GM12878 (cell line): ENCODE data around the gene CNKSR3. TPM values are rescaled to one million over a fixed set of nuclear protein-coding genes. Genes with fewer than 3 reads are reported as not detected.

Experiments
- ATAC-seq: fragments of 200-7000 bp; cut with Tn5 transposase; 3 replicates; pipeline ENCODE4 v1.9.1; 2020; ENCODE audit warnings: mild to moderate bottlenecking, moderate library complexity
- BruUV-seq: library from RNA; stranded (reverse); fragments of 400-500 nt; replicated peaks from 2 replicates; lab custom pipeline; 2021; lab: Mats Ljungman, UMichigan
- CTCF ChIA-PET: fragments of 300-600 bp; sonication (Branson Sonifier 250); formaldehyde crosslinking; extraction: SDS; loops from one replicate; lab custom pipeline; 2021; ENCODE audit warnings: inconsistent platforms; lab: Yijun Ruan, JAX
- POLR2A ChIA-PET: fragments of 350-600 bp; formaldehyde crosslinking; extraction: SDS; loops from one replicate; lab custom pipeline; 2021; ENCODE audit warnings: inconsistent platforms; lab: Charles Lee
- RAD21 ChIA-PET: fragments of 300-600 bp; sonication (Branson Sonifier 250); formaldehyde crosslinking; loops from one replicate; lab custom pipeline; 2023; ENCODE audit warnings: antibody characterized with exemption; ENCODE audit not compliant: unreplicated experiment; lab: Charles Lee
- SMC1A ChIA-PET: fragments of 300-600 bp; sonication (Branson Sonifier 250); formaldehyde crosslinking; loops from one replicate; lab custom pipeline; 2023; ENCODE audit not compliant: unreplicated experiment, uncharacterized antibody; lab: Charles Lee
- DNase-seq: peaks from one replicate; pipeline ENCODE4 v3.0.0-alpha.2; 2011; ENCODE audit warnings: low read depth, low spot score
- FAIRE-seq: peaks from 3 replicates; lab custom pipeline; 2011; peaks lifted over from hg19 to GRCh38; lab: Jason Lieb, UNC
- H2AFZ ChIP-seq: 2 replicates; pipeline ENCODE4 v1.6.0; 2011; ENCODE audit warnings: low read depth, low read length, control low read depth; ENCODE audit not compliant: control insufficient read depth
- H3K27ac ChIP-seq: 2 replicates; pipeline ENCODE4 v1.5.1; 2011; ENCODE audit warnings: control low read depth; ENCODE audit not compliant: control insufficient read depth, insufficient read depth
- H3K27me3 ChIP-seq, 2 experiments: replicated peaks in 1 of 2; 2 replicates each; pipeline versions ENCODE4 v1.6.0 to v1.6.1; 2011; ENCODE audit warnings: low read length in 1 of 2; ENCODE audit not compliant: control insufficient read depth in 2 of 2, insufficient read depth in 2 of 2
- H3K36me3 ChIP-seq, 2 experiments: 2 replicates each; pipeline ENCODE4 v1.5.1; 2011; ENCODE audit warnings: low read length in 1 of 2; ENCODE audit not compliant: control insufficient read depth in 2 of 2, insufficient read depth in 2 of 2
- H3K4me1 ChIP-seq: 2 replicates; pipeline ENCODE4 v1.6.1; 2011; ENCODE audit warnings: mild to moderate bottlenecking, low read length, moderate library complexity, mixed read lengths; ENCODE audit not compliant: control insufficient read depth, insufficient read depth
- H3K4me2 ChIP-seq: 2 replicates; pipeline ENCODE4 v1.6.0; 2011; ENCODE audit warnings: control low read depth; ENCODE audit not compliant: control insufficient read depth, insufficient read depth
- H3K4me3 ChIP-seq: fragments of 200-600 bp; sonication (generic); 2 replicates; pipeline ENCODE4 v1.5.1; 2016
- H3K79me2 ChIP-seq: 2 replicates; pipeline ENCODE4 v1.6.0; 2011; ENCODE audit warnings: low read length; ENCODE audit not compliant: control insufficient read depth, insufficient read depth
- H3K9ac ChIP-seq: 2 replicates; pipeline ENCODE4 v1.8.0; 2011; ENCODE audit warnings: low read length, control low read depth, mixed read lengths; ENCODE audit not compliant: control insufficient read depth, insufficient read depth
- H3K9me3 ChIP-seq: replicated peaks from 3 replicates; pipeline ENCODE4 v1.5.1; 2011; ENCODE audit warnings: mild to moderate bottlenecking, low read length; ENCODE audit not compliant: control insufficient read depth, insufficient read depth
- H4K20me1 ChIP-seq: 2 replicates; pipeline ENCODE4 v1.6.0; 2011; ENCODE audit not compliant: control insufficient read depth, insufficient read depth
- ASH2L ChIP-seq: fragments of 300-600, 200-600 bp; sonication (generic); IDR thresholded peaks from 2 replicates; pipeline ENCODE4 v1.6.1; 2017; ENCODE audit warnings: low read depth, mild to moderate bottlenecking, borderline replicate concordance
- CBX3 ChIP-seq: fragments of 200-600 bp; sonication (generic); IDR thresholded peaks from 2 replicates; pipeline ENCODE4 v1.6.1; 2016; ENCODE audit warnings: low read depth, borderline replicate concordance
- EP300 ChIP-seq, 2 experiments: fragments of 150-350 bp in 1 of 2; IDR thresholded peaks; 2 replicates each; pipeline ENCODE4 v1.6.1; 2011 to 2012; ENCODE audit warnings: low read depth in 2 of 2, low read length in 2 of 2, borderline replicate concordance in 1 of 2, improper control_type of control experiment in 1 of 2, inconsistent platforms in 1 of 2; ENCODE audit not compliant: control insufficient read depth in 1 of 2
- ETV6 ChIP-seq, 2 experiments: fragments of 450-650 bp in 1 of 2; IDR thresholded peaks in 1 of 2; conservative IDR thresholded peaks in 1 of 2; 2 replicates each; pipeline ENCODE4 v1.6.1; 2014; ENCODE audit warnings: antibody characterized with exemption in 1 of 2, borderline replicate concordance in 1 of 2, low read depth in 1 of 2, mild to moderate bottlenecking in 1 of 2, moderate library complexity in 1 of 2
- KDM1A ChIP-seq: fragments of 200-600 bp; sonication (generic); IDR thresholded peaks from 2 replicates; pipeline ENCODE4 v1.6.1; 2016; ENCODE audit warnings: borderline replicate concordance
- LARP7 ChIP-seq: fragments of 450-650 bp; IDR thresholded peaks from 2 replicates; pipeline ENCODE4 v1.6.1; 2017; ENCODE audit warnings: mild to moderate bottlenecking
- MAX ChIP-seq: IDR thresholded peaks from 2 replicates; pipeline ENCODE4 v1.6.1; 2012; ENCODE audit warnings: low read depth, low read length, improper control_type of control experiment
- MEF2A ChIP-seq: IDR thresholded peaks from 2 replicates; pipeline ENCODE4 v1.6.1; 2011; ENCODE audit warnings: low read depth, mild to moderate bottlenecking, low read length, moderate library complexity; ENCODE audit not compliant: insufficient read depth
- POLR2A ChIP-seq: IDR thresholded peaks from 2 replicates; pipeline ENCODE4 v1.6.1; 2011; ENCODE audit warnings: low read depth, mild to moderate bottlenecking, low read length
- RAD51 ChIP-seq: fragments of 450-650 bp; IDR thresholded peaks from 2 replicates; pipeline ENCODE4 v1.6.1; 2016; ENCODE audit warnings: moderate library complexity, mild to moderate bottlenecking, inconsistent platforms
- SP1 ChIP-seq: IDR thresholded peaks from one replicate; pipeline ENCODE4 v1.6.1; 2011; ENCODE audit warnings: low read depth, low read length
- SPI1 ChIP-seq: IDR thresholded peaks from 2 replicates; pipeline ENCODE4 v1.6.1; 2011; ENCODE audit warnings: low read depth, mild to moderate bottlenecking, low read length, moderate library complexity, borderline replicate concordance; ENCODE audit not compliant: insufficient read depth
- TAF1 ChIP-seq: IDR thresholded peaks from 2 replicates; pipeline ENCODE4 v1.6.1; 2011; ENCODE audit warnings: mild to moderate bottlenecking, low read depth, low read length, borderline replicate concordance
- TCF12 ChIP-seq: IDR thresholded peaks from 2 replicates; pipeline ENCODE4 v1.6.1; 2011; ENCODE audit warnings: low read depth, mild to moderate bottlenecking, low read length
- WGBS: methylation state at CpG from one replicate; pipeline ENCODE4 v1.1.6; 2016; ENCODE audit warnings: low lambda C conversion rate; ENCODE audit not compliant: insufficient replicate concordance, insufficient coverage; ENCODE audit errors: missing lambda C conversion rate; 5-methylcytosine and 5-hydroxymethylcytosine counted together
- in situ Hi-C: fragments of 300-500 bp; cut with MboI; formaldehyde crosslinking; loops from 9 replicates; pipeline ENCODE4 v1.14.3; 2018; ENCODE audit warnings: mixed read lengths
- intact Hi-C: fragments of 100-400 bp; cut with micrococcal nuclease; formaldehyde crosslinking; loops from one replicate; pipeline ENCODE4 v1.14.2; 2022; ENCODE audit not compliant: unreplicated experiment
- polyA plus RNA-seq, 11 experiments: library from polyadenylated mRNA; depleted of rRNA in 4 of 11; unstranded in 6 of 11; stranded (reverse) in 5 of 11; fragments of >200 nt; fragmentation: Nextera tagmentation in 4 of 11; fragmentation: Illumina TruSeq in 1 of 11; extraction: Ambion mirVana in 4 of 11; extraction: Trizol in 1 of 11; gene quantifications; 1 replicate in 1 of 11; 2 replicates in 10 of 11; pipeline versions ENCODE4 v1.2.1 to v1.2.3, GENCODE V29; 2011 to 2016; ENCODE audit warnings: inconsistent platforms in 2 of 11, missing spikeins in 2 of 11, low read depth in 1 of 11
- total RNA-seq, 4 experiments: library from RNA; depleted of rRNA in 3 of 4; stranded (reverse); fragments of >200 nt in 3 of 4; fragmentation: Illumina TruSeq in 1 of 4; extraction: Trizol in 1 of 4; gene quantifications; 2 replicates each; pipeline versions ENCODE4 v1.2.1 to v1.2.3, GENCODE V29; 2013 to 2021
- TF ChIP-seq, protein P1 (sequence below): fragments of 450-650 bp; IDR thresholded peaks from 2 replicates; pipeline ENCODE4 v1.6.1; 2017; ENCODE audit warnings: mild to moderate bottlenecking, moderate library complexity
- TF ChIP-seq, protein P2 (sequence below), 3 experiments: IDR thresholded peaks in 2 of 3; conservative IDR thresholded peaks in 1 of 3; 2 replicates each; pipeline ENCODE4 v1.5.1; 2011; ENCODE audit warnings: low read depth in 3 of 3, low read length in 3 of 3, mild to moderate bottlenecking in 3 of 3, control low read depth in 2 of 3, moderate library complexity in 2 of 3, inconsistent platforms in 1 of 3, mixed read lengths in 1 of 3; ENCODE audit not compliant: control insufficient read depth in 2 of 3, insufficient read depth in 1 of 3; ENCODE audit errors: extremely low read depth in 1 of 3

The CNKSR3 gene
- total and polyA plus RNA-seq, 10 of the 15 experiments (the other 5 are each of a cell fraction or from before 2014, with no cell fraction given) = under 0.01 to 0.48 (median 0.12) TPM; not detected in 2

- CTCF ChIA-PET = no interaction called here
- Histone ChIP-seq H3K9me3 (no peaks in the 10 kb centered on the region), H3K4me2 (no peak overlapping the region), H3K27ac (no peak overlapping the region), H3K9ac (no peak overlapping the region), H3K79me2 (no peaks in the 10 kb centered on the region), H2AFZ (no peak overlapping the region), H3K4me1 (no peaks in the 10 kb centered on the region), H3K4me3 (no peak overlapping the region), H3K36me3 (no peaks in the 10 kb centered on the region), H4K20me1 (no peaks in the 10 kb centered on the region), H3K27me3 (no peaks in the 10 kb centered on the region)
- intact Hi-C loops (no loop called here), in situ Hi-C loops (no loop called here)
- FAIRE-seq (no peak), ATAC-seq (no peak), DNase-seq (no peak)
- POLR2A ChIA-PET = no interaction called here
- SMC1A ChIA-PET = no interaction called here
- BruUV-seq = no TSS peak
- WGBS = 0% methylated on average over 1 of the region's 1 CpG
- RAD21 ChIA-PET = no interaction called here
- TF ChIP-seq MAX = no peak
- no peak for TF ChIP-seq ETV6 (conservative IDR thresholded peaks at IDR 0.05 in 1 of 2, IDR thresholded peaks at IDR 0.05 in 1 of 2; ENCODE audit: borderline replicate concordance in 1 of 2, low read depth in 1 of 2)
- TF ChIP-seq RAD51 = no peak
- TF ChIP-seq, protein P1, sequence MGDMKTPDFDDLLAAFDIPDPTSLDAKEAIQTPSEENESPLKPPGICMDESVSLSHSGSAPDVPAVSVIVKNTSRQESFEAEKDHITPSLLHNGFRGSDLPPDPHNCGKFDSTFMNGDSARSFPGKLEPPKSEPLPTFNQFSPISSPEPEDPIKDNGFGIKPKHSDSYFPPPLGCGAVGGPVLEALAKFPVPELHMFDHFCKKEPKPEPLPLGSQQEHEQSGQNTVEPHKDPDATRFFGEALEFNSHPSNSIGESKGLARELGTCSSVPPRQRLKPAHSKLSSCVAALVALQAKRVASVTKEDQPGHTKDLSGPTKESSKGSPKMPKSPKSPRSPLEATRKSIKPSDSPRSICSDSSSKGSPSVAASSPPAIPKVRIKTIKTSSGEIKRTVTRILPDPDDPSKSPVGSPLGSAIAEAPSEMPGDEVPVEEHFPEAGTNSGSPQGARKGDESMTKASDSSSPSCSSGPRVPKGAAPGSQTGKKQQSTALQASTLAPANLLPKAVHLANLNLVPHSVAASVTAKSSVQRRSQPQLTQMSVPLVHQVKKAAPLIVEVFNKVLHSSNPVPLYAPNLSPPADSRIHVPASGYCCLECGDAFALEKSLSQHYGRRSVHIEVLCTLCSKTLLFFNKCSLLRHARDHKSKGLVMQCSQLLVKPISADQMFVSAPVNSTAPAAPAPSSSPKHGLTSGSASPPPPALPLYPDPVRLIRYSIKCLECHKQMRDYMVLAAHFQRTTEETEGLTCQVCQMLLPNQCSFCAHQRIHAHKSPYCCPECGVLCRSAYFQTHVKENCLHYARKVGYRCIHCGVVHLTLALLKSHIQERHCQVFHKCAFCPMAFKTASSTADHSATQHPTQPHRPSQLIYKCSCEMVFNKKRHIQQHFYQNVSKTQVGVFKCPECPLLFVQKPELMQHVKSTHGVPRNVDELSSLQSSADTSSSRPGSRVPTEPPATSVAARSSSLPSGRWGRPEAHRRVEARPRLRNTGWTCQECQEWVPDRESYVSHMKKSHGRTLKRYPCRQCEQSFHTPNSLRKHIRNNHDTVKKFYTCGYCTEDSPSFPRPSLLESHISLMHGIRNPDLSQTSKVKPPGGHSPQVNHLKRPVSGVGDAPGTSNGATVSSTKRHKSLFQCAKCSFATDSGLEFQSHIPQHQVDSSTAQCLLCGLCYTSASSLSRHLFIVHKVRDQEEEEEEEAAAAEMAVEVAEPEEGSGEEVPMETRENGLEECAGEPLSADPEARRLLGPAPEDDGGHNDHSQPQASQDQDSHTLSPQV = no peak
- no peak for TF ChIP-seq TAF1
- TF ChIP-seq SP1 = no peak
- TF ChIP-seq EP300 (IDR thresholded peaks at IDR 0.05; ENCODE audit: borderline replicate concordance in 1 of 2, control insufficient read depth in 1 of 2, low read depth in 2 of 2, low read length in 2 of 2) = no peak
- no peak for TF ChIP-seq TCF12
- TF ChIP-seq SPI1 = no peak
- TF ChIP-seq MEF2A = no peak
- TF ChIP-seq LARP7 = no peak
- no peak for TF ChIP-seq CBX3
- TF ChIP-seq ASH2L = no peak
- TF ChIP-seq, protein P2, sequence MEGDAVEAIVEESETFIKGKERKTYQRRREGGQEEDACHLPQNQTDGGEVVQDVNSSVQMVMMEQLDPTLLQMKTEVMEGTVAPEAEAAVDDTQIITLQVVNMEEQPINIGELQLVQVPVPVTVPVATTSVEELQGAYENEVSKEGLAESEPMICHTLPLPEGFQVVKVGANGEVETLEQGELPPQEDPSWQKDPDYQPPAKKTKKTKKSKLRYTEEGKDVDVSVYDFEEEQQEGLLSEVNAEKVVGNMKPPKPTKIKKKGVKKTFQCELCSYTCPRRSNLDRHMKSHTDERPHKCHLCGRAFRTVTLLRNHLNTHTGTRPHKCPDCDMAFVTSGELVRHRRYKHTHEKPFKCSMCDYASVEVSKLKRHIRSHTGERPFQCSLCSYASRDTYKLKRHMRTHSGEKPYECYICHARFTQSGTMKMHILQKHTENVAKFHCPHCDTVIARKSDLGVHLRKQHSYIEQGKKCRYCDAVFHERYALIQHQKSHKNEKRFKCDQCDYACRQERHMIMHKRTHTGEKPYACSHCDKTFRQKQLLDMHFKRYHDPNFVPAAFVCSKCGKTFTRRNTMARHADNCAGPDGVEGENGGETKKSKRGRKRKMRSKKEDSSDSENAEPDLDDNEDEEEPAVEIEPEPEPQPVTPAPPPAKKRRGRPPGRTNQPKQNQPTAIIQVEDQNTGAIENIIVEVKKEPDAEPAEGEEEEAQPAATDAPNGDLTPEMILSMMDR (IDR thresholded peaks at IDR 0.05 in 2 of 3, conservative IDR thresholded peaks at IDR 0.05 in 1 of 3; ENCODE audit: control insufficient read depth in 2 of 3, extremely low read depth in 1 of 3, insufficient read depth in 1 of 3, low read depth in 3 of 3, low read length in 3 of 3) = no peak
- no peak for TF ChIP-seq POLR2A
- TF ChIP-seq KDM1A = no peak
These were observed 22.3 kb downstream of the CNKSR3 start for GRCh38 chr6:154488248-154488593.
